B cell (primary cell): ENCODE measurements around the gene TSPAN16.

Experiments used
- CTCF ChIP-seq: fragments of 200-600 bp; IDR thresholded peaks from one replicate; pipeline ENCODE4 v1.8.0; 2022; ENCODE audit warnings: antibody characterized with exemption, mild to moderate bottlenecking
- EZH2 ChIP-seq: IDR thresholded peaks from 2 replicates; pipeline ENCODE4 v1.6.1; 2012; ENCODE audit warnings: borderline replicate concordance, low read depth, mild to moderate bottlenecking, moderate library complexity, low read length; ENCODE audit not compliant: insufficient read depth, poor library complexity, severe bottlenecking

GRCh38 chr19:11332822-11333221 is 36.9 kb downstream of the TSPAN16 start:
- no peak for TF ChIP-seq CTCF
- no peak for TF ChIP-seq EZH2
